ENCODE measurements around the gene SEL1L. TPM values are rescaled to one million over a fixed set of nuclear protein-coding genes. Genes with fewer than 3 reads are reported as not detected.
A peak's percentile ranks its signal among the peaks of the same experiment; 100 is the strongest.
"Not testable (repeated sequence)": the region's sequence is repeated elsewhere in the genome, so short reads cannot be mapped to it uniquely, and the experiment has no call there.

Gene SEL1L
- total RNA-seq, 1 experiment from 2014 or later = 116 TPM

DNA sequence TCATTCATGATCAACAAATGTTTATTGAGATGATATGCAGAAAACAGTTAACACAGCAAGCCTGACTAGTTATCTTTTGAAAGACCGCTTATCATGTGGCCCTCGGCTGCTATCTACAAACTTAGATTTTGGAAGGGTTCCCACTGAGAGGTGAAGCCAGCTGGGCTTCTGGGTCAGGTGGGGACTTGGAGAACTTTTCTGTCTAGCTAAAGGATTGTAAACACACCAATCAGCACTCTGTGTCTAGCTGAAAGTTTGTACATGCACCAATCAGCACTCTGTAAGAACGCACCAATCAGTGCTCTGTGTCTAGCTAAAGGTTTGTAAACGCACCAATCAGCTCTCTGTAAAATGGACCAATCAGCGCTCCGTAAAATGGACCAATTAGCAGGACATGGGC, 20.8 kb downstream of the SEL1L start:
- DNase-seq; H3K27ac Mint-ChIP-seq (ENCODE audit: unreplicated experiment); CTCF ChIA-PET; BruUV-seq (replicated peaks); H3K9me3 Mint-ChIP-seq (ENCODE audit: unreplicated experiment); H3K4me3 Mint-ChIP-seq (ENCODE audit: unreplicated experiment); intact Hi-C loops (cut with micrococcal nuclease; ENCODE audit: unreplicated experiment); H3K4me3 ChIP-seq (ENCODE audit: low read depth, low read length); POLR2A ChIA-PET; H3K27me3 Mint-ChIP-seq (ENCODE audit: insufficient read depth, unreplicated experiment); H3K36me3 ChIP-seq (ENCODE audit: control insufficient read depth, insufficient read depth, low read length); H3K27me3 ChIP-seq (replicated peaks; ENCODE audit: control insufficient read depth, insufficient read depth, low read length); H3K9me3 ChIP-seq: not testable (repeated sequence)
- Mint-ChIP-seq H3K36me3 (ENCODE audit: insufficient read depth, unreplicated experiment) (peaks cover 32% of the 10 kb centered on the region), H3K4me1 (ENCODE audit: low read depth, unreplicated experiment) (peaks cover 27% of the 10 kb centered on the region)
- H3K4me1 ChIP-seq = peaks cover 57% of the 10 kb centered on the region

DNA sequence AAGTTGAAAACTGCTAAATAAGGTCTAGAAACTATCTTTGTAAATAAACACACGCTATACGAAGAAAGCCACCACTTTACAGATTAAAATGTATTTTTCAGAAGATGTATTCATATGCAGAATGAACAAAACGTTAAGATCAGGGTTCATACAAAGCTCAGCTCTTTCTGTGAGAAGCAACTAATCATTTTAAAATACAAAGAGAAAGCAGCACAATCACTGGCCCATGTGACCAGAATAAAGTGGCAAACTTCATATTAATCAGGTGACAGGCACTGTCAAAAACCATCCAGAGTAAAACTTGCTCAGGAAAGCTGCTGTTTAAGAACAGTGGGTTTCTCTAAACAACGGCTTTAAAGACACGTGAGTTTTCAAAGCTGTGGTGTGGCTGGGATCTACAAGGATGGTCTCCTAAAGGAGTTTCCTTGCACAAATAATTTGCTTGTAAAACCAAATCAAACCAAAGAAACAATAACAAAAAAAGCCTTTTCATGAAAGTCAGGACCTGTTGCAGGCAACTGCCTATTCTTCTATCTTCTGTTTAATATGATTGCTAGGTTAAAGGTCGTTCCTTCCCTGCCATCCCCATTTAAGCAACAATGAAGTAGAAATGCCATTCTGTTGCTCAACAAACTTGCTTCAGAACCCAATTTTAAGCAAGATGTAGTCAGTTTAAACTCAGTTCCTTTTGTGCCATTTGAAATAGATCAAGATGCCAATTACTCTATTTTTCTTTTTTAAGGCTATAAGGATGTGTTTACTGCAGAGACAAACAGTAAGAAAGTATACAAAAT, 22.3 kb downstream of the SEL1L start:
- no peaks in the 10 kb centered on the region; the same call in 1 of the 2 replicates for H3K36me3 ChIP-seq (ENCODE audit: control insufficient read depth, insufficient read depth, low read length)
- H3K9me3 ChIP-seq = no peaks in the 10 kb centered on the region
- H3K27me3 ChIP-seq (replicated peaks; ENCODE audit: control insufficient read depth, insufficient read depth, low read length) = no peaks in the 10 kb centered on the region
- peaks cover 27% of the 10 kb centered on the region for H3K36me3 Mint-ChIP-seq (ENCODE audit: insufficient read depth, unreplicated experiment)
- H3K27ac Mint-ChIP-seq (ENCODE audit: unreplicated experiment) = no peak overlapping the region
- peak in 1 of 2 experiments; percentile 32 for DNase-seq
- H3K9me3 Mint-ChIP-seq (ENCODE audit: unreplicated experiment) = no peaks in the 10 kb centered on the region
- peak overlapping the region; percentile 40 for H3K4me3 Mint-ChIP-seq (ENCODE audit: unreplicated experiment)
- TF ChIP-seq, protein P1, sequence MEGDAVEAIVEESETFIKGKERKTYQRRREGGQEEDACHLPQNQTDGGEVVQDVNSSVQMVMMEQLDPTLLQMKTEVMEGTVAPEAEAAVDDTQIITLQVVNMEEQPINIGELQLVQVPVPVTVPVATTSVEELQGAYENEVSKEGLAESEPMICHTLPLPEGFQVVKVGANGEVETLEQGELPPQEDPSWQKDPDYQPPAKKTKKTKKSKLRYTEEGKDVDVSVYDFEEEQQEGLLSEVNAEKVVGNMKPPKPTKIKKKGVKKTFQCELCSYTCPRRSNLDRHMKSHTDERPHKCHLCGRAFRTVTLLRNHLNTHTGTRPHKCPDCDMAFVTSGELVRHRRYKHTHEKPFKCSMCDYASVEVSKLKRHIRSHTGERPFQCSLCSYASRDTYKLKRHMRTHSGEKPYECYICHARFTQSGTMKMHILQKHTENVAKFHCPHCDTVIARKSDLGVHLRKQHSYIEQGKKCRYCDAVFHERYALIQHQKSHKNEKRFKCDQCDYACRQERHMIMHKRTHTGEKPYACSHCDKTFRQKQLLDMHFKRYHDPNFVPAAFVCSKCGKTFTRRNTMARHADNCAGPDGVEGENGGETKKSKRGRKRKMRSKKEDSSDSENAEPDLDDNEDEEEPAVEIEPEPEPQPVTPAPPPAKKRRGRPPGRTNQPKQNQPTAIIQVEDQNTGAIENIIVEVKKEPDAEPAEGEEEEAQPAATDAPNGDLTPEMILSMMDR (IDR thresholded peaks at IDR 0.05; ENCODE audit: insufficient read depth in 1 of 2, low read depth in 1 of 2, low read length in 1 of 2, severe bottlenecking in 1 of 2, unreplicated experiment in 1 of 2) = no peak
- CTCF ChIA-PET = no interaction called here
- intact Hi-C loops (cut with micrococcal nuclease; ENCODE audit: unreplicated experiment) = no loop called here
- no peaks in the 10 kb centered on the region for H3K27me3 Mint-ChIP-seq (ENCODE audit: insufficient read depth, unreplicated experiment)
- peaks cover 14% of the 10 kb centered on the region for H3K4me1 Mint-ChIP-seq (ENCODE audit: low read depth, unreplicated experiment)
- no peak overlapping the region for H3K4me3 ChIP-seq (ENCODE audit: low read depth, low read length)
- no TSS peak for BruUV-seq (replicated peaks)
- H3K4me1 ChIP-seq = peaks cover 47% of the 10 kb centered on the region
- POLR2A ChIA-PET = no interaction called here

DNA sequence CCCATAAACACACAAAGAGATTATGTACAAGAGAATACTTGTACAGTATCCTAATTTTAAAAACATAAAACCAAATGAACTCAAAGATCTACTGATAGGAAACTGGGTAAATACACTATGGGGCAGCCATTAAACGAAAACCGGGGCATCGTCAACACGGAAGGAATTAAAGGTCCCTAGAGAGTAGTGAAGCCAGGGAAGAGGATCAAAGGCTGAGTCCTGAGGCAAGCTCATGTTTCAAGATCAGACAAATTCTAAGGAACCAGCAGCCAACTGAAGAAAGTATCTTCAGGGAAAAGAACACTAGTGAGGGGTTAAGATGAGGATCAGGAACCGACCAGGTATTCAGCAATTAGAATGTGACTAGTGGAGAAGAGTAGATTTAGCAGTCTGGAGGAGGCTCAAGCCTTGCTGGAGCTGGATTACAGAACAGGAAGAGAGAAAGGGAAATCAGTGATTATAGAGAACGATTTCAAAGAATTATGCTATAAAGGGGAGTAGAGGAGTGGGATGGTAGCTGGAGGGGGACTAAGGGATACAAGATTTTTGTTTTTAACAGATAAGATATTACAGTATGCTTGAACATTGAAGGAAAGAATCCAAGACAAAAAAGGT, 23.7 kb downstream of the SEL1L start:
- no peaks in the 10 kb centered on the region for H3K9me3 Mint-ChIP-seq (ENCODE audit: unreplicated experiment)
- Histone ChIP-seq H3K27me3 (replicated peaks; ENCODE audit: control insufficient read depth, insufficient read depth, low read length) (no peaks in the 10 kb centered on the region), H3K9me3 (no peaks in the 10 kb centered on the region), H3K36me3 (ENCODE audit: control insufficient read depth, insufficient read depth, low read length) (peaks cover 2% of the 10 kb centered on the region), H3K4me1 (peaks cover 42% of the 10 kb centered on the region), H3K4me3 (ENCODE audit: low read depth, low read length) (no peak overlapping the region)
- peaks cover 14% of the 10 kb centered on the region for H3K4me1 Mint-ChIP-seq (ENCODE audit: low read depth, unreplicated experiment)
- H3K36me3 Mint-ChIP-seq (ENCODE audit: insufficient read depth, unreplicated experiment) = peaks cover 21% of the 10 kb centered on the region
- H3K4me3 Mint-ChIP-seq (ENCODE audit: unreplicated experiment) = peak overlapping the region; percentile 59
- peak in 1 of 2 experiments; percentile 6 for DNase-seq
- intact Hi-C loops (cut with micrococcal nuclease; ENCODE audit: unreplicated experiment) = no loop called here
- H3K27ac Mint-ChIP-seq (ENCODE audit: unreplicated experiment) = peak overlapping the region; percentile 70
- POLR2A ChIA-PET = interaction anchor here (0.5 to 1.0 kb wide), 2 partner anchors 14 to 24 kb away, joined by 3 to 12 read pairs; partner anchors contain the start of gene SEL1L
- no peaks in the 10 kb centered on the region for H3K27me3 Mint-ChIP-seq (ENCODE audit: insufficient read depth, unreplicated experiment)
- TF ChIP-seq, protein P1 (IDR thresholded peaks at IDR 0.05; ENCODE audit: insufficient read depth in 1 of 2, low read depth in 1 of 2, low read length in 1 of 2, severe bottlenecking in 1 of 2, unreplicated experiment in 1 of 2) = no peak
- no TSS peak for BruUV-seq (replicated peaks)
- CTCF ChIA-PET = interaction anchor here (1.2 kb wide), 1 partner anchor 24 kb away, joined by 4 read pairs; the partner anchor contains the start of gene SEL1L
